ENCODE results near the gene C8G.

The C8G gene

DNA sequence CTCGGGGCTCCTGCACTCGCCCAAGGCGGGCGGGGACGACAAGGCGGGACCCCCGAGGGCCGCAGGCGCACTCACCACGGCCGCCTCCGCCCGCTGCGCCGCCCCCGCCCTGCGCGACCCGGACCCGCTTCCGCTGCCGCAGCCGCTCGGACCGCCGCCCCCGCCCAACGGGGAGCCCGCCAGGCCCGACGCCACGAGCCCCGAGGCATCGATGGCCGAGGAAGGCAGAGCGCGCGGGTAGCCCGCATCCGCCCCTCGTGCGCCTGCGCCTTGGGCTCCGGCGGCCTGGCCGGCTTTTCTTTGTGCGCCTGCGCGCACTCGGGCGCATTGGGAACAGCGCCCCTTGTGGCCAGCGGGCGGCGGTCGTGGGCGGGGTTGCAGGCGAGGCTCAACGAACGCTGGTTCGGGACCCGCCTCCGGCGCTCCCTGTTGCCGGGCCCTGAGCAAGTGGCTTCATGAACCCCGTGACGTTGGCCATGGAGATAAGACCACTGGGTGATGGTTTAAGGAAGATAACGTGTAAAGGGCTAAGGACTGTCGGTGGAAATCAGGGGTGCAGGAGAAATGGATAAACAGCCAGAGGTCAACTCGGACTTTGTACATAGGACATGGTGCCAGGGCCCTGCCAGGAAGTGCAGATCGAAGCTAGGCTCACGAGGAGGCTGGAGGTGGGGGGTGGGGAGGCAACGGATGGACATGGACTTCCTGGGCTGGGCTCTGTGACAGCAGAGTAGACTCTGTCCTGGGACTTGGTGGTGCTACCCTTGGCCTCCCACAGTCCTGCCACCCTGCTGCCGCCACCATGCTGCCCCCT lies at the start of gene C8G, which contains the start of gene FBXW5:
Gene C8G, plus strand, starts transcription at position 725 of the 814 bp plus-strand sequence. Its CDS starts 78 bp downstream, at position 803.
Gene FBXW5, minus strand, starts transcription at position 220 of the 814 bp plus-strand sequence. CDS start 655 bp downstream, outside the sequence.
- DNase-seq (ENCODE audit: low read depth), result peak; percentile 94

DNA sequence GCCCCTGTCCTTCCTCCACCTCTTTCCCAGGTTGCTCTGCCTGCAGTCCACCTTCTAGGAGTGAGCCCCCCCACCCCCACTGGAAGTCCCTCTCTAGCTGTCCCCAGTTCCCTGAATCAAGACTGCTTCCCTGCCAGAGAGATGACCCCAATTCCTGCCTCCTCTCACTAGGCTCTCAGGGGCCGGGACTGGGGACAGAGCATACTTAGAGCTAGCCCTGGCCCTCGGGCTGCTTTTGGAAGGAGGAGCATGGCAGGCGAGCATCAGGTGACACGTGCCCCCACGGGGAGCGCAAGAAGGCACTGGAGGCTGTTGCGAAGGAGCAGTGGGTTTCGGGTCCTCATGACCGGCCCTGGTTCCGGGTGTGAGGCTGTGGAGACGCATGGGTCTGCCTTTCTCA lies 49.0 kb upstream of the C8G start:
- no peak for DNase-seq (ENCODE audit: low read depth)

DNA sequence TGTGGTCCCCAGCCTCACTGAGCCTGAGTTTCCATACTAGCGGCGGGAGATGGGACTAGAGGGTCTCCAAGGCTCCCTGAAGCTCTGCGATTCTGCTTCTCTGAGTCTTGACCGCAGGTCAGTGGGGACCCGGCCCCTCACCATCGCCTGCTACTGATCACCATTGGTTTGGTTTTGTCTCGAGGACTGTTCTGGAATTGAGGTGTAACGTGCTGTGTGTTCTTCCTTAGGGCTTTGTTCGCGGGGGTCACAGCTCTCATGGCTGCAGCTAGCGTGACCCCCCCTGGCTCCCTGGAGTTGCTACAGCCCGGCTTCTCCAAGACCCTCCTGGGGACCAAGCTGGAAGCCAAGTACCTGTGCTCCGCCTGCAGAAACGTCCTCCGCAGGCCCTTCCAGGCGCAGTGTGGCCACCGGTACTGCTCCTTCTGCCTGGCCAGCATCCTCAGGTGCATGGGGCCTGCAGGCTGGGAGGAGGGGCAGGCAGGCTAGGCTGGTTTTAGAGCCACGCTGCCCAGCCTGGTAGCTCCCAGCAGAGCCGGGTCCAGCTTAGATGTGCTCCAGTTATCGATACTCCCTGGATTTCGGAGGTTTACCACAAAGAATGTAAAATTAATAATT lies 46.5 kb upstream of the C8G start:
- DNase-seq (ENCODE audit: low read depth), result no peak

DNA sequence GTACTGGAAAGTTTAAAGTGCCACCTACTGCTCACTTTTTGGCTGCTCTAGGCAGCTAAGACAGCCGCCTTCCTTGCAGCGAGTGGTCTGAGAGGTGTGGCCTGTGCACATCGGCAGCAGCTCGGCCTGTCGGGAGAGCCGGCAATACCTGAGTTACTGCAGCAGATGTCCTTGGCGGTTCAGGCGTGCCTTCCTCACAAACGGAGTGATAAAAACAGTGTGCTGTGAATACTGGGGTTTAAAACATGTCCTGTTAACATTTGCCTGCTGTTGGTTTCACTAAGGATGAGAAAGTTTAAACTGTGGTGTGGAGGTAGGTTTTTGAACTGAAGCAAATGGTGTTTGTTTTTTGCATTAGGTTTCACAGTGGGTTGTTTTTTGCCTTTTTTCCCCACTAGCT lies 45.8 kb upstream of the C8G start:
- no peak for DNase-seq (ENCODE audit: low read depth)

DNA sequence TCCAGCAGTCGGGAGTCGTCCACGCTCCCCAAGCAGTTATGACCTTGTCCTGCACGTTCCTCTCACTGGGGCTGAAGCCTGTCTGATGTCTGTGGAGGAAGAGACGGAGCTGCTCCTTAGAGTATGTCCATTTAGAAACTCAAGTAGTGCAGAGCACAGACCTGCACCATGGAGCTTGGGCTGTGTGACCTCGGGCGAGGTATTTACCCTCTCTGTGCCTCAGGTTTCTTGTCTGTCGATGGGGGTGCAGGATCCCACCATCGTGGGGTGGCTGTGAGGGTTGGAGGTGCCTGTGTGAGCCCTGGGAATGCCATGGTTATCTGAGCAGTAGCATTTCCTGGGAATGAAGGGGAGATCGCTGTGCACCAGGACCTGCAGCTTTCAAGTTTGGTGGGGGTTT lies 44.5 kb upstream of the C8G start:
- DNase-seq (ENCODE audit: low read depth), result no peak

DNA sequence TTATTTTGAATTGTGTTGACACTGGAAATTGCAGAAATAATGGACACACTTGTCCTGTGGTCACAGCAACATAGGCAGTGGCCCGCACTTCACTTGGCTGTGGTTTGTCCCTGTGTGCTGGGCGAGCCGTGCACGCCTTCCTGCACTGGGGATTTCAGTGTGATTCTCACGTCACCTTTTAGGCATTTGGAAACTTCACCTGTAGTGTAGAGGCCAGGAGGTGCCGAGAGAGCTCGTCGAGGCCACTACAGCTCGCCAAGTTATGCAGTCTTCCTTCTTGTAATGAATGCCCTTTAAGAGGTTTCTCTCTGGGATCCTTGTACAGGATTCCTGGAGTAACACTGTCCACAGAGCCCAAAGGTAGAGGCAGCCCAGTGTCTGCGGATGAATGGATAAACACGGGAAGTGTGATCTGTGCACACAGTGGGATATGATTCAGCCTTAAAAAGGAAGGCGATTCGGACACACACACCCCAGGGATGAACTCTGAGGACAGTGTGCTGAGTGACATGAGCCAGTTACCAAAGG lies 44.0 kb upstream of the C8G start:
- no peak for DNase-seq (ENCODE audit: low read depth)

DNA sequence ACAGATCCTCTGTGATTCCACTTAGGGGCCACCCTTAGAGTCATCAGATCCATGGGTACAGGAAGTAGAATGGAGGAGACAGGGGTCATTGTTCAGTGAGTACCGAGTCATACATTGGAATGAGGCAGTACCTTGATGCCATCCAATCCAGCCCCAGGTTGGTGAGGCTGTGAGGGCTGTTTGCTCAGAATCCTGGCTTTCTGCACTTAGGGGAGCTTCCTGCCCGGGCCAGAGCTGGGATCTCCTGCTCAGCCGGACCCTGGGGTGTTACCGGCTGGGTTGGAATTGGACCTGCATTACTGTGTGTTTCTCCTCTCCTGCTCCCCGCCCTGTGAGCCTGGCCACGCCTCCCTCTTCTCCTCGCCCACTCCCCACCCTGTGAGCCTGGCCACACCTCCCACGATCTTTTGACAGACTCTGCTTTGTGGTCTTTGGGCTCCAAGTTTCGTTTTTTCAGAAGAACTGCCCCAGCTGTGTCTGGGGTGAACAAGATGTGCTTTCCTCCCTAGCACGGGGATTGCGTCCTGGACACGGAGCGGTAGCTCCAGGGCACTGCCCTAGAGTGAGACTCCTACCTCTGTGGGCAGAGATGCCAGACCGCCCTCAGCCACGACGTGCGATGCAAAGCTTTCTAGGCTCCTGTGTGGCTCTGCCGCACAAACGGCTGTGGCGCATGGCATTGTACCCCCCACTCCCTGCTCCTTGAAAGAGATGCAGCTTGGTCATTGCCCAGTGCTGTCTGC lies 43.4 kb upstream of the C8G start:
- peak; percentile 71 for DNase-seq (ENCODE audit: low read depth)

DNA sequence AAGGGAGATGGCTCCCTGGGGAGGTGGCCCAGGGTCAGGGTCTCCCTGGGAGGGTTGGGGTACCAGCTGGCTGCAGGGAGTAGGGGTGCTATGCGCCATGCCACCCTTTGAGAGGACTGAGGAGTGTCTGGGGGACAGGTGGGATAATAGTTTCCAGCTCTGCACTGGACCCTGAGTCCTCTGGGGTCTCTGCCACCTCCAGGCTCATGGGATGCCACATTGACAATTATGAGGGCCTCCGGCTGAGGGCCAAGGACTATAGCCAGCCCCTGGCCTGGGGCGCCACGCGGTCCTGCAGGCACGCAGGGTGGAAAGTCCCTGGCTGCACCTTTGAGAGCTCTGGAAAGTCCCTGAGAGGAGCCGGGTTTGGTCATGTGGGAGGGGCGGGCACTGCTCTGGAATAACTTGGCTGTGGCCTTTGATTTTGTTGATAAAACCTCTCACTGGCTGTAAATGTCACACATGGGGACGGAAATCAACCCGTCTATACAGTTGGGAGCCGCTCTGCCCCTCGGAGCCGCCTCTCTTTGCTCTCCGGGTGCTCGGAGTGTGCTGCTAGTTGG lies 42.7 kb upstream of the C8G start:
- DNase-seq (ENCODE audit: low read depth), result peak; percentile 78

DNA sequence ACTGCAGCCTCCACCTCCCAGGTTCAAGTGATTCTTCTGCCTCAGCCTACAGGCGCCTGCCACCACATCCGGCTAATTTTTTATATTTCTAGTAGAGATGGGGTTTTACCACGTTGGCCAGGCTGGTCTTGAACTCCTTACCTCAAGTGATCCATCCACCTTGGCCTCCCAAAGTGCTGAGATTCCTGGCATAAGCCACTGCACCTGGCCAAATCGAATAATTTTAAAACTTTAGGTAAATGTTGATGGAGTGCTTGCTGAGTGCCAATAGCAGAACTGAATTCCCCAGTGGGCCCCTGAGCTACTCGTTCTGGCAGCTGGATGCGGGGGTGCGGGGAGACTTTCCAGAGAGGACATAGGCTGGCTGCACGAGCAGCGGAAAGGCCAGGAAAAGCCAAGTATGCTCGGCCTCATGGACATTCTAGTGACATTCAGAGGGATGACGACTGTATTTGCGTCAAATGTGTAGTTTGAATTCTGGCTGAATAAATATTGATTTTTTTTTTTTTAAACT lies 41.9 kb upstream of the C8G start:
- no peak for DNase-seq (ENCODE audit: low read depth)

DNA sequence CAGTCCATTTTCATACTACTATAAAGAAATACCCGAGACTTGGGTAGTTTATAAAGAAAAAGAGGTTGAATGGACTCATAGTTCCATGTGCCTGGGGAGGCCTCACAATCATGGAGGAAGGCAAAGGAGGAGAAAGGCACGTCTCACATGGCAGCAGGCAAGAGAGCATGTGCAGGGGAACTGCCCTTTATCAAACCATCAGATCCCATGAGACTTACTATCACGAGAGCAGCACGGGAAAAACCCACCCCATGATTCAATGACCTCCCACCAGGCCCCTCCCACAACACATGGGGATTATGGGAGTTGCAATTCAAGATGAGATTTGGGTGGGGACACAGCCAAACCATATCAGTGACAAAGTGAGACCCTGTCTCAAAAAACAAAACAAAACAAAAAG lies 38.8 kb upstream of the C8G start:
- no peak for DNase-seq (ENCODE audit: low read depth)

DNA sequence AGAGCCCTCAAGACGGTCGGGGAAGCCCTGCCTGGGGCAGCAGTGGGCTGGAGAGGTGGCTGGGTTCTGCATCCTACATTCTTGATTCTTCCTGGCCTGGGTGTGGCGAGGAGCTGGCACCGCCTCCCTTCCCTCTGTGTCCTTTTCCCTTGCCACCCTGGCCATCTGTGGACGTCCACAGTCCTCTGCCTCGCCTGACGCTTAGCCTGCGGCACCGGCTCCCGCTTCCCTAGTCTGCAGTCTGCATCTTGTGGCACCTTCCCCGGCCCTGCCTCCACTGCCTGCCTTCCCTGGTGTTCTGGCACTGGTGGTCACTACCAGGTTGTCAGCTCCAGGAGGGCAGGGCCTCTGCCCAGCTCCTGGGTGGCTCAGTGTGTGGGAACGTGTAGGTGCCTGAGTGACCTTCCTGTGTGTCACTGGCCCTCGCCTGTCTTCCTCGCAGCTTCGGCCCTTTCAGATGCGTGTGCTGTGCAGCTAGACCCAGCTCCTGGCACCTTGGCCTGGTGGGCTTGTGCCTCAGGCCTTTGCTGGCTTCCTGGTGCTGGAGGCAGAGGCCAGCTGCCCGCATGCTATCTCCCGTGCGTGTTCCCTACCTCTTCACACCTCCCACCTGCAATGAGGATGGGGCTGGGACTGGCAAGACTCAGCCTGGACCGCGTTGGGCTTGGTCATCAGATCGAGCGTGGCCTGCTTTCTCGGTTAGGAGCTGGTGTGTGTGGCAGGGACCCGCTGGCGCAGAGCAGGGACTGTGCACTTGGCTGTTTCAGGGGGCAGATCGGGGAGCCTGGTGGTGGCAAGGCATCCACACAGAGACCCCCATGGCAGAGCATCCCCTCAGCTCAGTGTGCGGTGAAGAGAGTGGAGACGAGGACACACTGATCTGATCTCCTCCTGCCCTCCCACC lies 37.8 kb upstream of the C8G start:
- DNase-seq (ENCODE audit: low read depth), result no peak

DNA sequence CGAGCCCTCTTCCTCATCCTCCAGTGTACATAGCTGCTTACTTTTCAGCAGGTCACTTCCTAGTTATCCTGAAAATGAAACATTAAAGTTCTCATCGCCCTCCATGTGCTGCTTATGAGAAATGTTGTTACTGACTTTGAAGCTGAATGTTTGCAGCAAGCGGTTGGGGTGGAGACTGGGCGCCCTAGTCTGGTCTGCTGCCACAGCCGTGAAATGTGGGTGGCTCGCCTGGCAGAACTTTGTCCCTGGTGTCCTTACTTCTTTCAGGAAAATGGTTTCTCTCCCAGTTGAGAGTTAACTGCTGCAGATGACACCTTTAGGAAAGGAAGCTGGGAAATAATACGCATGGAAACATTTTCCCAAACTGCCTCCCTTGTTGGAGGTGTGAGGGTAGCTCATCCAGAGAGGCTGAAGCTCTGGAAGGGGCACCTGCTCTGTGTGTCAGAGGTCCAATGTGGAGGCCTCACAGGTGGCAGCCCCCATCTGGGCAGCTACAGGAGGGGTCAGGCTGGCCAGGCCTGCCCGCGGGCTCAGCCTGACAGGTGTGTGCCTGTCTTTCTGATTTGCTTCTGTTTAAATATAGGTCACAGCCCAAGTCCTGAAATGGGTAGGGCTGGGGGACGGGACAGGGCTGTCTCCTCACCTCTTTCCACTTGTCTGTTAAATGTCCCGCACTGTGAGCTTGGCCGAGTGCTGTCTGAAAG lies 34.7 kb upstream of the C8G start:
- DNase-seq (ENCODE audit: low read depth), result no peak

DNA sequence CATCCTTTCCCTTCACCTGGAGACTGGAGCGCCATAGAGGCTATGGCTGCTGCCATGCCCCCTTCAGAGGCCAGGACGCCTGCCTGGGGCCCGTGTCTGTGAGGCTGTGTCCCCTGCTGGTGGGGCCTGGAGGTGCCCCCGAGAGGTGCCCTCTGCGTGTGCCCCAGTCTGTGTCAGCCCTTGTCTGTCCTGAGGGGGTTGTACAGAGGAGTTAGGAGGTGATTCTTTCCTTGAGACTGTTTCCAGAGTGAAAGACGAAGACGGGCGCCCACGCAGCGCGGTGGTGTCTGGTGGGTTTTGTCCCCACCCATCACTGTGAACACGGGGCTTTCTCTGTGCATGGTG lies 34.2 kb upstream of the C8G start:
- no peak for DNase-seq (ENCODE audit: low read depth)

DNA sequence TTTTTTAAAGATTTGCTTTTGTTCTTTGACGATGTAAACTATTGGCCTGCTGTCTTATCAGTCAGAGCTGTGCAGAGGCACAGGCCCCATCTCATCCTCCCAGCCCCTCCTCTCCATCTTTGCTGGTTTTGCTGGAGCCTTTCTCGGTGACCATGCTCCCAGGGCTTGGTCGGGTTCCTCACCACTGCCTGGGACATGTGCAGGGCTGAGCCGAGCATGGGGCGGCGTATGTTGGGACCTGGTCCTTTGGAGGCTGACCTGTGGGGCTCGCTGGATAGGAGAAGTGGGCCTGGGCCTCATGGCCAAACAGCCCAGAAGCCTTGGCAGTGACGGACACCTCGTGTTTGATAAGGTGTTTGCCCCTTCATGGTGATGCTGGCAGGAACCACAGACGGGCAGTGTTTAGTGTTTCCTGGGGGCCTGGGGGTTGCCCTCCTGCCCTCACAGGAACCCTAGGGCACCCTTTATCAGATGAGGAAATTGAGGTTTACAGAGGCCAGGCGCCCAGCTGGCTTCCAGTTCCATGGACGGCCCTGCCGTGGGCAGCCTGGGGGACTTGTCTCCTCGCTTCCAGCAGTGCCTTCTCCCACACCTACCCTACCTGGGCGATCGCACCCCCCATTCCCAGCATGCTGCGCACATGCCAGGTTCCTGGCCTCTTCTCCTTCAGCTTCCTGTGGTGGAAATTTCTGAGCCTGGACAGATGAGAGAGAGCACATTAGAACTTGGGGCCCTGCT lies 31.2 kb upstream of the C8G start:
- no peak for DNase-seq (ENCODE audit: low read depth)

DNA sequence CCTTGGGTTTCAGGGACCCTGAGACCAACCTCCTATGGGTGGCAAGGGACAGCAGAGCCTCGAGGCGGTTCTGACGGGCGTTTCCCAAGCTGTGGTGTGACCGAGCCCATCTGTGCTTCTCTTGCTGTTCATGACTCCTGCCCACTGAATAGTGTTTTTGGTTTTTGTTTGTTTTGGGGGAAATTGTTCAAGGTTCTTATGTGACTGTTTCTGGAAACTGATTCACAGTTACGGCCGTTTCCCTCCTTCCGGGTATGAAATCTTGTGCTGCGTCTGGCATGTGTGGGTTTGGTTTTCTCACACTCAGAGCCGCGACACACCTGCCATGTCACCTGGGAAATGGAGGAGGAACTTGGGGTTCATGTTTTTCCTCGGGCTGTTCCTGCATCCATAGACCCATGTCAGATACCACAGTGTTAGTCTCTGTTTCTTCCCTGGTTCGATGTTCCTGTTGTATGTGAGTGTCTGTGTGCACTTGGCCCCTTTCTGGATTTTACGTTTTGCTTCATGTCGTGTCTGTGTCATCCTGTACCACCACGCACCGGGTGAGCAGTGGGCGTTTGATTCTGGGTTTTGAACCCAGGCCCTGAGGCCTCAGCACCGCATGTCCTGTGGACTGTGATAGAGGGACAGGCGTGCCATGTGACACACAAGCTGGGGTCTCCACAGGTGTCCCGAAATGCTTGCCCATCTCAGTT lies 29.3 kb upstream of the C8G start:
- no peak for DNase-seq (ENCODE audit: low read depth)

DNA sequence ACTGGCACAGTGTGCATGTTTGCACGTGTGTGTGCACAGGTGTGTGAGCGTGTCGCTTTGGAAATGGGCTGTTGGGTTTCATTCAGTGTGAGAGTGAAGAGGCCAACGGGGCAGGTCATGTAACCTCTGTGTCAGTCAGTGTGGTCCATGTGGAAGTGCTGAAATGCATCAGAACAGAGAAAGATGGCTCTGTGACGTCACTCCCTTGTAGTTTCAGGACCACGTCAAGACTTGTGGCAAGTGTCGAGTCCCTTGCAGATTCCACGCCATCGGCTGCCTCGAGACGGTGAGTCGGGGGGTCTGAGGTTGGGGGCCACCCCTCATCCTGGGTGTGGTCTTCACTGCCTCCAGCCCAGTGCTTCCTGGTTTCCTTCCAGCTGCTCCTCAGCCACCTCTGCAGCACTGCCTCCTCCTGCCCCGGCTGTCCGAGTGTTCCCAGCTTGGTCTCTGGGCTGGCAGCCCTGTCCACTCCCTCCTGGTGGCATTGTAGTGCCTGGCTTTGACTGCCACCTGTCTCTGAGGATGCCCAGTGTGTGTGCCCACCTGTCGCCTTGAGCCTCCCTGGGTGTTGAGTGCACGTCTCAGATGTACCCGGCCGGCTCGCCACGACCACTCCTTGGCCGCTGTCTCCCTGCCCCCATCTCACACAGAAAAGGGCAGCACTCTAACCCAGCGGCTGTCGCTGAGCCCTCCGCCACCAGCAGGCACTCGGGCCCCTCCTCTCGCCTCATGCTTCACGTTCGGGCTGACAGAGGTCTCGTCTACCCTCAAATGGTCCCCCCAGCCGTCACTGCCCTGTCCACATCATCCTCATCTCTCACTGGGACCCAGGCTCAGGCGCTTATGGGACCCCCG lies 28.5 kb upstream of the C8G start:
- DNase-seq (ENCODE audit: low read depth), result no peak

DNA sequence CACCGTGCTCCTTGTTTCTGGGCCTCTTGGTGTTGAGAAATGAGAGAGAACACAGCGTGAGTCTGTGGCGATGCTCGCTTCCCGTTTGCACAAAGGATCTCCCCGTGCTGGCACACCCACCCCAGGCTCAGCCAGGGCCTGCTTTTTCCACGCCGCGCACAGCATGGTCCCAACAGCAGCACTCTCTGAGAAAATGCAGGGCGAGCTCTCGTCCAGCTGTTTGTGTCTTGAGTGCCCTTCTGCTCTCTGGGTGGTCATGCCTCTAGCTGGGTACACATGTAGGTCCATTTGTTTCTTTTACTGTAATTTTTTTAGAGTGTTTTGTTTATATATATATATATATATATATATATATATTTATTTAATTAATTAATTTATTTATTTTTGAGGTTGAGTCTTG lies 27.1 kb upstream of the C8G start:
- DNase-seq (ENCODE audit: low read depth), result no peak

DNA sequence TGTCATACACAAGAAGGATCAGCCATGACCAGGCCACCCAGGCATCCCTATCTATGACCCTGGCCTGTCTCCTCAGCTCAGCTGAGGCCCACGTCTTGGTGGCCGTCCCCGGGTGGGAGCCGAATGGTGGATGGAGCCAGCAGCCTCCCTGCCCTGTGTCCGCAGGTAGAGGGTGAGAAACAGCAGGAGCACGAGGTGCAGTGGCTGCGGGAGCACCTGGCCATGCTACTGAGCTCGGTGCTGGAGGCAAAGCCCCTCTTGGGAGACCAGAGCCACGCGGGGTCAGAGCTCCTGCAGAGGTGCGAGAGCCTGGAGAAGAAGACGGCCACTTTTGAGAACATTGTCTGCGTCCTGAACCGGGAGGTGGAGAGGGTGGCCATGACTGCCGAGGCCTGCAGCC lies 25.0 kb upstream of the C8G start:
- DNase-seq (ENCODE audit: low read depth), result no peak

Measured in stimulated activated CD8-positive, alpha-beta memory T cell treated with anti-CD3 and anti-CD28 coated beads, Interleukin-4, amount 100 ng/mL, for 24 hours (primary cell).